Esophagus squamous epithelium (tissue), 4 donors: ENCODE data around the gene RBM28.

Experiments
- POLR2A ChIP-seq, 4 donors: fragments of 450-650 bp; IDR thresholded peaks; one replicate each; pipeline ENCODE4 v1.6.1; 2017; ENCODE audit warnings: antibody characterized with exemption in 4 of 4, mild to moderate bottlenecking in 4 of 4, moderate library complexity in 3 of 4
- TF ChIP-seq, protein P1 (sequence below), 6 experiments: fragments of 450-650 bp in 4 of 6; fragments of 200-600 bp in 2 of 6; sonication (generic) in 2 of 6; IDR thresholded peaks; one replicate each; pipeline ENCODE4 v1.5.1; 2016 to 2019; ENCODE audit warnings: antibody characterized with exemption in 6 of 6, mild to moderate bottlenecking in 4 of 6, moderate library complexity in 4 of 6

DNA sequence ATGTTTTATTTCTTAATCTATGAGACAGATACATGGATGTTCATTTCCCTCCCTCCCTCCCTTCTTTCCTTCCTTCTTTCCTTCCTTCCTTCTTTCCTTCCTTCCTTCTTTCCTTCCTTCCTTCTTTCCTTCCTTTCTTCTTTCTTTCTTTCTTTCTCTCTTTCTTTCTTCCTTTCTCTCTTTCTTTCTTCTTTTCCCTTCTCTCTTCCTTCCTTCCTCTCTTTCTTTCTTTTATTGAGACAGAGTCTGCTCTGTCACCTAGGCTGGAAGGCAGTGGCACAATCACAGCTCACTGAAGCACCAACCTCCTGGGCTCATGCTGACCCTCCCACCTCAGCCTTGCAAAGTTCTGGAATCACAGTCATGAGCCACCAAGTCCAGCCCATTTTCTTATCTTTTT is 23.3 kb upstream of the RBM28 start:
- TF ChIP-seq, protein P1, sequence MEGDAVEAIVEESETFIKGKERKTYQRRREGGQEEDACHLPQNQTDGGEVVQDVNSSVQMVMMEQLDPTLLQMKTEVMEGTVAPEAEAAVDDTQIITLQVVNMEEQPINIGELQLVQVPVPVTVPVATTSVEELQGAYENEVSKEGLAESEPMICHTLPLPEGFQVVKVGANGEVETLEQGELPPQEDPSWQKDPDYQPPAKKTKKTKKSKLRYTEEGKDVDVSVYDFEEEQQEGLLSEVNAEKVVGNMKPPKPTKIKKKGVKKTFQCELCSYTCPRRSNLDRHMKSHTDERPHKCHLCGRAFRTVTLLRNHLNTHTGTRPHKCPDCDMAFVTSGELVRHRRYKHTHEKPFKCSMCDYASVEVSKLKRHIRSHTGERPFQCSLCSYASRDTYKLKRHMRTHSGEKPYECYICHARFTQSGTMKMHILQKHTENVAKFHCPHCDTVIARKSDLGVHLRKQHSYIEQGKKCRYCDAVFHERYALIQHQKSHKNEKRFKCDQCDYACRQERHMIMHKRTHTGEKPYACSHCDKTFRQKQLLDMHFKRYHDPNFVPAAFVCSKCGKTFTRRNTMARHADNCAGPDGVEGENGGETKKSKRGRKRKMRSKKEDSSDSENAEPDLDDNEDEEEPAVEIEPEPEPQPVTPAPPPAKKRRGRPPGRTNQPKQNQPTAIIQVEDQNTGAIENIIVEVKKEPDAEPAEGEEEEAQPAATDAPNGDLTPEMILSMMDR (IDR thresholded peaks at IDR 0.05), result no peak
- TF ChIP-seq POLR2A (IDR thresholded peaks at IDR 0.05), result no peak
